HEK293T (cell line): ENCODE results near the gene DERA.

Source experiments
- ARNT ChIP-seq: fragments of 450-650 bp; IDR thresholded peaks from 2 replicates; pipeline ENCODE4 v1.6.1; 2017; ENCODE audit warnings: mild to moderate bottlenecking
- BHLHE40 ChIP-seq: fragments of 450-650 bp; IDR thresholded peaks from 2 replicates; pipeline ENCODE4 v1.6.1; 2016; ENCODE audit warnings: mild to moderate bottlenecking, moderate library complexity, borderline replicate concordance
- ELF4 ChIP-seq: fragments of 450-650 bp; IDR thresholded peaks from 2 replicates; pipeline ENCODE4 v1.6.1; 2017; ENCODE audit warnings: antibody characterized with exemption
- FOXA1 ChIP-seq: fragments of 450-650 bp; IDR thresholded peaks from 2 replicates; pipeline ENCODE4 v1.6.1; 2016; ENCODE audit warnings: mild to moderate bottlenecking
- FOXK2 ChIP-seq: fragments of 450-650 bp; IDR thresholded peaks from 2 replicates; pipeline ENCODE4 v1.6.1; 2016; ENCODE audit warnings: mild to moderate bottlenecking
- FOXM1 ChIP-seq: fragments of 450-650 bp; IDR thresholded peaks from 2 replicates; pipeline ENCODE4 v1.6.1; 2017; ENCODE audit warnings: mild to moderate bottlenecking, borderline replicate concordance
- HDGF ChIP-seq: fragments of 450-650 bp; IDR thresholded peaks from 2 replicates; pipeline ENCODE4 v1.6.1; 2017; ENCODE audit warnings: antibody characterized with exemption, borderline replicate concordance
- L3MBTL2 ChIP-seq: fragments of 450-650 bp; conservative IDR thresholded peaks from 2 replicates; pipeline ENCODE4 v1.6.1; 2016; ENCODE audit warnings: mild to moderate bottlenecking
- NFRKB ChIP-seq: fragments of 450-650 bp; IDR thresholded peaks from 2 replicates; pipeline ENCODE4 v1.6.1; 2016; ENCODE audit warnings: mild to moderate bottlenecking, moderate library complexity
- SP1 ChIP-seq: fragments of 450-650 bp; IDR thresholded peaks from 2 replicates; pipeline ENCODE4 v1.6.1; 2017
- SUZ12 ChIP-seq: fragments of 450-650 bp; IDR thresholded peaks from 2 replicates; pipeline ENCODE4 v1.6.1; 2016; ENCODE audit warnings: mild to moderate bottlenecking
- TARDBP ChIP-seq: fragments of 450-650 bp; IDR thresholded peaks from 2 replicates; pipeline ENCODE4 v1.6.1; 2016
- ZNF384 ChIP-seq: fragments of 450-650 bp; IDR thresholded peaks from 2 replicates; pipeline ENCODE4 v1.6.1; 2016
- TF ChIP-seq, protein P1 (sequence below): fragments of 450-650 bp; IDR thresholded peaks from 2 replicates; pipeline ENCODE4 v1.6.1; 2016

DNA sequence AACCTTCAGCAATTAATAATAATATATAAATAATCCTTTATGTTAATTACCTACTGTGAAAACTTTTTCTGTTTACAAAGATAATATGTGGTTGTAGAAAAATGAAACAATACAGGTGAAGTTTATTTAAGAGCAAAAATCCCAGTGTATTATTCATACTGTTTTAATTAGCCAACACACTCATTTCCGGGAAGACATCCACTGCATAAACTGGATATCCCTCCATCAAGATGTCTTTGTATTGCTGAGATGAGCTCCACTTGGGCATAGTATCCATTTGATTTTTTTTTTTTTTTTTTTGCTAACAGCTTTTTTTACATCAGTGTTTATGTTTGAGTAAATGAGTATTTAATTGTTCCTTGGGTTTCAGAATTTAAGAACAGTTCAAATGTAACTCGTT lies 13.7 kb upstream of the DERA start:
- TF ChIP-seq TARDBP, result no peak
- TF ChIP-seq FOXK2, result no peak
- TF ChIP-seq ELF4, result no peak
- no peak for TF ChIP-seq FOXM1
- no peak for TF ChIP-seq ZNF384
- no peak for TF ChIP-seq SUZ12
- TF ChIP-seq NFRKB, result no peak
- TF ChIP-seq ARNT, result no peak
- TF ChIP-seq FOXA1, result no peak
- TF ChIP-seq, protein P1, sequence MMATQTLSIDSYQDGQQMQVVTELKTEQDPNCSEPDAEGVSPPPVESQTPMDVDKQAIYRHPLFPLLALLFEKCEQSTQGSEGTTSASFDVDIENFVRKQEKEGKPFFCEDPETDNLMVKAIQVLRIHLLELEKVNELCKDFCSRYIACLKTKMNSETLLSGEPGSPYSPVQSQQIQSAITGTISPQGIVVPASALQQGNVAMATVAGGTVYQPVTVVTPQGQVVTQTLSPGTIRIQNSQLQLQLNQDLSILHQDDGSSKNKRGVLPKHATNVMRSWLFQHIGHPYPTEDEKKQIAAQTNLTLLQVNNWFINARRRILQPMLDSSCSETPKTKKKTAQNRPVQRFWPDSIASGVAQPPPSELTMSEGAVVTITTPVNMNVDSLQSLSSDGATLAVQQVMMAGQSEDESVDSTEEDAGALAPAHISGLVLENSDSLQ, result no peak
- TF ChIP-seq SP1, result no peak
- no peak for TF ChIP-seq L3MBTL2
- no peak for TF ChIP-seq HDGF
- no peak for TF ChIP-seq BHLHE40
